Heart right ventricle (tissue), 16 donors: ENCODE measurements around the gene SKA2. TPM values are rescaled to one million over a fixed set of nuclear protein-coding genes. Genes with fewer than 3 reads are reported as not detected.

Experiments
- ATAC-seq, 8 donors: fragments of 200-7000 bp; cut with Tn5 transposase; one replicate each; pipeline ENCODE4 v1.9.1; 2020; ENCODE audit warnings: mild to moderate bottlenecking in 8 of 8, moderate library complexity in 8 of 8, moderate number of reproducible peaks in 1 of 8
- DNase-seq, 2 donors: peaks; one replicate each; pipeline ENCODE4 v3.0.0-alpha.2; 2020
- H3K27ac ChIP-seq, 10 donors: fragments of 200-600 bp; sonication (generic) in 2 of 10; one replicate each; pipeline versions ENCODE4 v1.5.0 to v1.8.0; 2020 to 2022; ENCODE audit warnings: mild to moderate bottlenecking in 3 of 10
- H3K27me3 ChIP-seq, 7 donors: fragments of 200-600 bp; one replicate each; pipeline ENCODE4 v1.8.0; 2021 to 2022; ENCODE audit warnings: mild to moderate bottlenecking in 2 of 7
- H3K36me3 ChIP-seq, 9 donors: fragments of 200-600 bp; sonication (generic) in 1 of 9; one replicate each; pipeline versions ENCODE4 v1.5.0 to v1.8.0; 2020 to 2022; ENCODE audit warnings: mild to moderate bottlenecking in 2 of 9
- H3K4me1 ChIP-seq, 9 donors: fragments of 200-600 bp; sonication (generic) in 1 of 9; one replicate each; pipeline versions ENCODE4 v1.5.0 to v1.8.0; 2020 to 2022; ENCODE audit warnings: mild to moderate bottlenecking in 4 of 9
- H3K4me3 ChIP-seq, 10 donors: fragments of 200-600 bp; sonication (generic) in 2 of 10; one replicate each; pipeline versions ENCODE4 v1.5.0 to v1.8.0; 2020 to 2022; ENCODE audit warnings: mild to moderate bottlenecking in 7 of 10, moderate library complexity in 2 of 10
- H3K9me3 ChIP-seq, 11 donors: fragments of 200-600 bp in 10 of 11; sonication (generic) in 2 of 11; one replicate each; pipeline versions ENCODE4 v1.5.0 to v1.8.0; 2013 to 2022; ENCODE audit warnings: mild to moderate bottlenecking in 2 of 11, control low read depth in 1 of 11, moderate library complexity in 1 of 11
- WGBS, 2 donors: extraction: QIAGEN DNeasy Blood & Tissue Kit; methylation state at CpG; one replicate each; pipeline ENCODE4 v1.1.7; 2013; ENCODE audit warnings: inconsistent platforms in 1 of 2; 5-methylcytosine and 5-hydroxymethylcytosine counted together
- intact Hi-C, 10 donors: fragments of 100-400 bp; cut with DNase I; formaldehyde crosslinking; loops; one replicate each; pipeline versions ENCODE4 v1.11.1 to v1.14.2; 2022
- polyA plus RNA-seq, 2 donors: library from polyadenylated mRNA; stranded (reverse); fragments of 200-250 nt; gene quantifications; one replicate each; pipeline ENCODE4 v1.2.3, GENCODE V29; 2013
- total RNA-seq, 10 donors: library from RNA; stranded (reverse); fragmentation: NEBNext Ultra II Directional in 3 of 10; extraction: Animal tissue kit (Norgen Biotek cat#: 25700) in 3 of 10; gene quantifications; one replicate each; pipeline versions ENCODE4 v1.2.1 to v1.2.4, GENCODE V29; 2021 to 2023
- TF ChIP-seq, protein P1 (sequence below), 9 donors: fragments of 200-600 bp; sonication (generic) in 2 of 9; IDR thresholded peaks; one replicate each; pipeline versions ENCODE4 v1.5.0 to v1.8.0; 2021 to 2022; ENCODE audit warnings: antibody characterized with exemption in 9 of 9, mild to moderate bottlenecking in 5 of 9, moderate library complexity in 1 of 9
- donor health status: Arrhythmogenic right ventricular cardiomyopathy.
- donor health status: ischemic (EF 13 %, LVEDD 7.1; RV severe dilation, severe dysfunction).
- donor health status: healthy with polysubstance abuse.
- donor health status: DM: no; HTN: yes; CAD: no.
- donor health status: DM: no; HTN: no; CAD: no.
- donor health status: ischemic (EF 25% LVEDD 6.9; RV normal size, moderate dysfunction).
- donor health status: ischemic (EF 25% LVEDD 5.7; RV mildly dilated, moderate dysfunction).
- donor health status: healthy.
- donor health status: DM: yes; HTN: yes; CAD: no.
- donor health status: Ischemic cardiomyopathy.
- donor health status: ischemic (EF 35%, LVEDD 5.7; RV mildly dilated, moderate dysfunction).
- donor health status: nonischemic (EF 11% LVEDD 7.7; RV severe dilation, severe dysfunction).
- donor health status: DM: yes; HTN: yes; CAD: no.
- donor health status: PGD.
- donor health status: ischemic (EF 29% LVEDD 5.4; RV normal size, mild dysfunction).
- donor health status: nonischemic (EF 23%, LVEDD 6.1; RV moderate dilation, normal function).

SKA2 gene
- total and polyA plus RNA-seq, 12 donors = 28.0 to 46.4 (median 34.8) TPM

- DNase-seq (peak; percentile 85 to 95), ATAC-seq (peak; percentile 92 to 98 (median 95))
- Histone ChIP-seq H3K36me3 (no peaks in the 10 kb centered on the region), H3K27ac (peak within 1 kb of the TSS; percentile 46 to 92 (median 88)), H3K27me3 (no peaks in the 10 kb centered on the region), H3K4me1 (peaks cover 0 to 56% (median 28%) of the 10 kb centered on the region in 9 donors), H3K4me3 (peak within 1 kb of the TSS; percentile 44 to 93 (median 80)), H3K9me3 (no peaks in the 10 kb centered on the region)
- intact Hi-C loops = loop anchor here in 3 of 10 donors (1.0 to 10.0 kb wide), 4 partner anchors 49 to 637 kb away; partner anchors contain the start of genes TRIM37 (in 3 of the 3) and SMG8 (in 1 of the 3)
- 0 to 1% methylated on average over 25 of the region's 25 CpGs for WGBS, 2 donors
- TF ChIP-seq, protein P1, sequence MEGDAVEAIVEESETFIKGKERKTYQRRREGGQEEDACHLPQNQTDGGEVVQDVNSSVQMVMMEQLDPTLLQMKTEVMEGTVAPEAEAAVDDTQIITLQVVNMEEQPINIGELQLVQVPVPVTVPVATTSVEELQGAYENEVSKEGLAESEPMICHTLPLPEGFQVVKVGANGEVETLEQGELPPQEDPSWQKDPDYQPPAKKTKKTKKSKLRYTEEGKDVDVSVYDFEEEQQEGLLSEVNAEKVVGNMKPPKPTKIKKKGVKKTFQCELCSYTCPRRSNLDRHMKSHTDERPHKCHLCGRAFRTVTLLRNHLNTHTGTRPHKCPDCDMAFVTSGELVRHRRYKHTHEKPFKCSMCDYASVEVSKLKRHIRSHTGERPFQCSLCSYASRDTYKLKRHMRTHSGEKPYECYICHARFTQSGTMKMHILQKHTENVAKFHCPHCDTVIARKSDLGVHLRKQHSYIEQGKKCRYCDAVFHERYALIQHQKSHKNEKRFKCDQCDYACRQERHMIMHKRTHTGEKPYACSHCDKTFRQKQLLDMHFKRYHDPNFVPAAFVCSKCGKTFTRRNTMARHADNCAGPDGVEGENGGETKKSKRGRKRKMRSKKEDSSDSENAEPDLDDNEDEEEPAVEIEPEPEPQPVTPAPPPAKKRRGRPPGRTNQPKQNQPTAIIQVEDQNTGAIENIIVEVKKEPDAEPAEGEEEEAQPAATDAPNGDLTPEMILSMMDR (IDR thresholded peaks at IDR 0.05) = no peak
Measured at GRCh38 chr17:59155439-59156177, 622 bp upstream of the SKA2 start, which contains the start of gene PRR11. Gene PRR11 (plus strand): TSS chr17:59155746. CDS start chr17:59169753, 14,007 bp downstream.

GRCh38 chr17:59154292-59154720, 680 bp downstream of the SKA2 start:
- DNase-seq (peak; percentile 15 to 45), ATAC-seq (peak in 6 of 8 donors; percentile 1 to 21 (median 6))
- Histone ChIP-seq H3K9me3 (no peaks in the 10 kb centered on the region), H3K4me3 (peak overlapping the region; percentile 44 to 93 (median 80)), H3K4me1 (peaks cover 0 to 44% (median 28%) of the 10 kb centered on the region in 9 donors), H3K27me3 (no peaks in the 10 kb centered on the region), H3K36me3 (no peaks in the 10 kb centered on the region), H3K27ac (peak overlapping the region; percentile 46 to 92 (median 88))
- intact Hi-C loops = loop anchor here in 4 of 10 donors (2.0 to 10.0 kb wide), 3 partner anchors 47 to 50 kb away; partner anchors contain the start of gene TRIM37 (in 4 of the 4)
- TF ChIP-seq, protein P1 (IDR thresholded peaks at IDR 0.05) = no peak
- WGBS, 2 donors = 0 to 1% methylated on average over 25 of the region's 25 CpGs

GRCh38 chr17:59152925-59153324, 2.1 kb downstream of the SKA2 start:
- intact Hi-C loops = loop anchor here in 2 of 10 donors (5.0 to 10.0 kb wide), 2 partner anchors 46 to 48 kb away; partner anchors contain the start of gene TRIM37 (in 2 of the 2)
- TF ChIP-seq, protein P1 (IDR thresholded peaks at IDR 0.05) = no peak
- H3K9me3 ChIP-seq = no peaks in the 10 kb centered on the region
- H3K4me3 ChIP-seq = peak overlapping the region in 2 of 10 donors; percentile 73 to 93
- H3K27ac ChIP-seq = peak overlapping the region in 1 of 10 donors; percentile 92
- H3K27me3 ChIP-seq = no peaks in the 10 kb centered on the region
- peaks cover 0 to 44% (median 28%) of the 10 kb centered on the region in 9 donors for H3K4me1 ChIP-seq
- WGBS, 2 donors = 55 to 64% methylated on average over 1 of the region's 1 CpG
- H3K36me3 ChIP-seq = no peaks in the 10 kb centered on the region
- no peak for DNase-seq
- no peak for ATAC-seq

GRCh38 chr17:59151591-59151990, 3.4 kb downstream of the SKA2 start:
- TF ChIP-seq, protein P1 (IDR thresholded peaks at IDR 0.05) = no peak
- Histone ChIP-seq H3K4me3 (no peak overlapping the region), H3K36me3 (no peaks in the 10 kb centered on the region), H3K4me1 (peaks cover 0 to 38% (median 28%) of the 10 kb centered on the region in 9 donors), H3K27ac (no peak overlapping the region), H3K9me3 (no peaks in the 10 kb centered on the region), H3K27me3 (no peaks in the 10 kb centered on the region)
- intact Hi-C loops = loop anchor here in 2 of 10 donors (5.0 to 10.0 kb wide), 2 partner anchors 44 to 47 kb away; partner anchors contain the start of gene TRIM37 (in 2 of the 2)
- WGBS, 2 donors = 71 to 85% methylated on average over 1 of the region's 1 CpG
- DNase-seq = no peak
- no peak for ATAC-seq
